Duodenal mucosa (tissue), 2 donors: Measurements from ENCODE around the gene TMEM97.
"Not testable (repeated sequence)": the region's sequence is repeated elsewhere in the genome, so short reads cannot be mapped to it uniquely, and the experiment has no call there.

Source experiments
- H3K27ac ChIP-seq: one replicate; pipeline ENCODE4 v1.7.0; 2013; ENCODE audit warnings: low read depth, low read length
- H3K27me3 ChIP-seq, 2 donors: one replicate each; pipeline ENCODE4 v1.7.0; 2013; ENCODE audit warnings: low read length in 2 of 2, control low read depth in 1 of 2; ENCODE audit not compliant: insufficient read depth in 2 of 2, control insufficient read depth in 1 of 2
- H3K36me3 ChIP-seq, 2 donors: one replicate each; pipeline ENCODE4 v1.7.0; 2013; ENCODE audit warnings: low read length in 2 of 2, control low read depth in 1 of 2; ENCODE audit not compliant: insufficient read depth in 2 of 2, control insufficient read depth in 1 of 2
- H3K4me1 ChIP-seq, 2 donors: one replicate each; pipeline ENCODE4 v1.7.0; 2013; ENCODE audit warnings: low read length in 2 of 2, control low read depth in 1 of 2; ENCODE audit not compliant: insufficient read depth in 2 of 2, control insufficient read depth in 1 of 2
- H3K4me3 ChIP-seq, 2 donors: one replicate each; pipeline ENCODE4 v1.7.0; 2013; ENCODE audit warnings: low read length in 2 of 2, low read depth in 1 of 2
- H3K9ac ChIP-seq, 2 donors: one replicate each; pipeline ENCODE4 v1.7.0; 2013; ENCODE audit warnings: low read length in 2 of 2, low read depth in 1 of 2
- H3K9me3 ChIP-seq, 2 donors: one replicate each; pipeline ENCODE4 v1.7.0; 2013; ENCODE audit warnings: low read length in 2 of 2, control low read depth in 1 of 2; ENCODE audit not compliant: control insufficient read depth in 1 of 2

Gene TMEM97

GRCh38 chr17:28282596-28282995, 36.4 kb upstream of the TMEM97 start:
- no peaks in the 10 kb centered on the region for H3K27me3 ChIP-seq
- no peaks in the 10 kb centered on the region for H3K4me1 ChIP-seq
- H3K9ac ChIP-seq, result no peak overlapping the region
- no peaks in the 10 kb centered on the region for H3K9me3 ChIP-seq
- H3K27ac ChIP-seq, result no peak overlapping the region
- no peaks in the 10 kb centered on the region for H3K36me3 ChIP-seq
- no peak overlapping the region for H3K4me3 ChIP-seq

GRCh38 chr17:28285965-28286364, 33.0 kb upstream of the TMEM97 start:
- Histone ChIP-seq H3K4me3 (no peak overlapping the region), H3K4me1 (no peaks in the 10 kb centered on the region), H3K9ac (no peak overlapping the region), H3K36me3 (no peaks in the 10 kb centered on the region), H3K27me3 (no peaks in the 10 kb centered on the region), H3K9me3 (no peaks in the 10 kb centered on the region), H3K27ac (no peak overlapping the region)

DNA sequence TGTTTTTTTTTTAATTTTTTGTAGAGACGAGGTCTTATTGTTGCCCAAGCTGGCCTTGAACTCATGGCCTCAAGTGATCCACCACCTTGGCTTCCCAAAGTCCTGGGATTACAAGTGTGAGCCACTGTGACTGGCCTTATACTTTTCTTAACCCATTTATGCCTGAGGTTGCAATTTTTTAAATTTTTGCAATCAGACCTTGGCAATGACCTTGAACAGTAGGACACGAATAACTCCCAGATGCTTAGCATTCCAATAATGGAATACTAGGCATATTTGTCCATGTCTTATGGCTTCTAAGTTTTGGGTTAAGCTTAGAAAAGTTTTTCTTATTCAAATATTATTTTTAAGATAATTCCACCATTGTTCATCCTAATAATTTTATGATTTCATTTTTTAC, 28.3 kb upstream of the TMEM97 start:
- Histone ChIP-seq H3K4me3 (no peak overlapping the region), H3K9ac (no peak overlapping the region), H3K27ac (no peak overlapping the region), H3K36me3 (no peaks in the 10 kb centered on the region), H3K4me1 (no peaks in the 10 kb centered on the region), H3K27me3 (no peaks in the 10 kb centered on the region), H3K9me3 (no peaks in the 10 kb centered on the region)

GRCh38 chr17:28291780-28292330, 27.1 kb upstream of the TMEM97 start:
- Histone ChIP-seq H3K27me3 (no peaks in the 10 kb centered on the region), H3K4me1 (no peaks in the 10 kb centered on the region), H3K9ac (no peak overlapping the region), H3K27ac (no peak overlapping the region), H3K4me3 (no peak overlapping the region), H3K36me3 (no peaks in the 10 kb centered on the region), H3K9me3 (no peaks in the 10 kb centered on the region)

DNA sequence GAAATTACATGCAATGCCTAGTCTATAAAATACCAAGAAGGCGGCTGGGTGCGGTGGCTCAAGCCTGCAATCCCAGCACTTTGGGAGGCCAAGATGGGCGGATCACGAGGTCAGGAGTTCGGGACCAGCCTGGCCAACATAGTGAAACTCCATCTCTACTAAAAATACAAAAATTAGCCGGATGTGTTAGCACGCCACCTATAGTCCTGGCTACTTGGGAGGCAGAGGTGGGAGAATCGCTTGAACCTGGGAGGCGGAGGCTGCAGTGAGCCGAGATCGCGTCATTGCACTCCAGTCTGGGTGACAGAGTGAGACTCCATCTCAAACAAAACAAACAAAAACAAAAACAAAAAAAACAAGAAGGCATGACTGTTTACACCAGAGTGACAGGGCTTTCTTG, 26.1 kb upstream of the TMEM97 start:
- not testable (repeated sequence) for H3K4me1 ChIP-seq, H3K9me3 ChIP-seq, H3K27me3 ChIP-seq, H3K4me3 ChIP-seq, H3K9ac ChIP-seq, H3K36me3 ChIP-seq, H3K27ac ChIP-seq

DNA sequence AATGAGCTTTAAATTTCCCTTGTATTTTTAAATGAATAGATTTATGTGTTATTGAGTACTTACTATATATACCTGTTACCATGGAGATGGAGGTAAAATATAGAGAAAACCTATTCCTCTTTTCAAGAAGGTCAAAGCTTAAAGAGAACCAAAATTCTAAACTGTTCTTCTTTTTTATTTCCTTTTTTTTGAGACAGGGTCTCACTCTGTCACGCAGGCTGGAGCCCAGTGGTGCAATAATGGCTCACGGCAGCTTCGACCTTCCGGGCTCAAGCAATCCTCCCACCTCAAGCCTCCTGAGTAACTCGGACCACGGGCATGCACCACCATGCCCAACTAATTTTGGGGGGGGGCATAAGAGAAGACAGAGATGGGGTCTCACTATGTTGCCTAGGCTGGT, 25.0 kb upstream of the TMEM97 start:
- H3K36me3 ChIP-seq, result no peaks in the 10 kb centered on the region
- H3K4me1 ChIP-seq, result no peaks in the 10 kb centered on the region
- H3K27me3 ChIP-seq, result no peaks in the 10 kb centered on the region
- no peak overlapping the region for H3K9ac ChIP-seq
- H3K9me3 ChIP-seq, result no peaks in the 10 kb centered on the region
- no peak overlapping the region for H3K4me3 ChIP-seq
- no peak overlapping the region for H3K27ac ChIP-seq

GRCh38 chr17:28295677-28296578, 23.1 kb upstream of the TMEM97 start:
- Histone ChIP-seq H3K27ac (no peak overlapping the region), H3K4me3 (no peak overlapping the region), H3K9me3 (no peaks in the 10 kb centered on the region), H3K36me3 (no peaks in the 10 kb centered on the region), H3K27me3 (no peaks in the 10 kb centered on the region), H3K4me1 (no peaks in the 10 kb centered on the region), H3K9ac (no peak overlapping the region)

DNA sequence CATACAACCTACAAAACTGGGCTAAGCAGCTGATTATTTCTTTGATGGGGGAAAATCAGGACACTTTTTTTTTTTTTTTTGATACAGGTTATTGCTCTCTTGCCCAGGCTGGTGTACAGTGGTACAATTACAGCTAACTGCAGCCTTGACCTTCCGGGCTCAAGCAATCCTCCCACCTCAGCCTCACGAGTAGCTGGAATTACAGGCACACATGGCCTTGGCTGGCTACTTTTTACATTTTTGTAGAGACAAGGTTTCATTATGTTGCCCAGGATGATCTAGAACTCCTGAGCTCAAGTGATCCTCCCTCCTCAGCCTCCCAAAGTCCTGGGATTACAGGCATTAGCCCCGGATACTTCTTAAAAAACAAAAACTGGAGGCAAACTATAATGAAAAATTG, 20.6 kb upstream of the TMEM97 start:
- no peaks in the 10 kb centered on the region for H3K4me1 ChIP-seq
- no peaks in the 10 kb centered on the region for H3K27me3 ChIP-seq
- H3K9ac ChIP-seq, result no peak overlapping the region
- no peak overlapping the region for H3K27ac ChIP-seq
- H3K9me3 ChIP-seq, result no peaks in the 10 kb centered on the region
- no peak overlapping the region for H3K4me3 ChIP-seq
- no peaks in the 10 kb centered on the region for H3K36me3 ChIP-seq

DNA sequence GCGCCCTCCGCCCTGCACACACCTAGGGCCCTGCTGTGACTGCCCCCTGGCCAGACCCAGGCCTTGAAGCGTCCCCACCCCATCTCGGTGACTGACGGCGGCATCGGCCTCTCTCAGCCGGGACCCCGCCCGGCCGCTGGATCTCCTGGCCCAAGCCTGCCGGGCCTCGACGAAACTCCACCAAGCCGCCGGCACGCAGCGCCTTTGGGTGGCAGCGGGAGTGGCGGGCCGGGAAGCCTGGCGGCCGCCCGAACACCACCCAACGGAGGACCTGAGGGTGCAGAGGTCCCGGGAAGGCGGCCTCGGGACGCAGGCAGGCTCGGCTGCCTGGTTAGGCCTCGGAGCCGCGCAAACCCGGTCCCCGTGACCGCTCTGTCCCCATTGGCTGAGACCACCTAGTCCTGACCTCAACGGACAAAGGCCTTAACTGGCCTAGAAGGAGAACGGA, 12.0 kb upstream of the TMEM97 start:
- Histone ChIP-seq H3K27me3 (peaks cover 5 to 6% of the 10 kb centered on the region in 2 donors), H3K4me1 (no peaks in the 10 kb centered on the region), H3K9ac (no peak overlapping the region), H3K36me3 (no peaks in the 10 kb centered on the region), H3K27ac (no peak overlapping the region), H3K4me3 (no peak overlapping the region), H3K9me3 (no peaks in the 10 kb centered on the region)

- no peaks in the 10 kb centered on the region for H3K36me3 ChIP-seq
- no peak overlapping the region for H3K9ac ChIP-seq
- peaks cover 8% of the 10 kb centered on the region in 2 donors for H3K4me1 ChIP-seq
- H3K4me3 ChIP-seq, result no peak overlapping the region
- no peaks in the 10 kb centered on the region for H3K27me3 ChIP-seq
- no peaks in the 10 kb centered on the region for H3K9me3 ChIP-seq
- H3K27ac ChIP-seq, result no peak overlapping the region
These were observed 5.2 kb upstream of the TMEM97 start for GRCh38 chr17:28313841-28314240.
